IMR-90 (cell line): ENCODE results near the gene NARF. TPM values are rescaled to one million over a fixed set of nuclear protein-coding genes. Genes with fewer than 3 reads are reported as not detected.

Source experiments
- ATAC-seq: fragments of 200-7000 bp; cut with Tn5 transposase; 2 replicates; pipeline ENCODE4 v1.9.1; 2020; ENCODE audit warnings: low read depth, mild to moderate bottlenecking, moderate library complexity
- BruUV-seq: library from RNA; stranded (reverse); fragments of 400-500 nt; replicated peaks from 2 replicates; lab custom pipeline; 2021; lab: Mats Ljungman, UMichigan
- CTCF ChIA-PET: fragments of 300-600 bp; formaldehyde crosslinking; extraction: SDS; loops from one replicate; lab custom pipeline; 2021; ENCODE audit warnings: antibody characterized with exemption; lab: Yijun Ruan, JAX
- POLR2A ChIA-PET: fragments of 300-600 bp; sonication (Branson Sonifier 250); formaldehyde crosslinking; loops from one replicate; lab custom pipeline; 2022; ENCODE audit warnings: antibody characterized with exemption; ENCODE audit not compliant: unreplicated experiment; lab: Charles Lee
- DNase-seq: peaks from one replicate; pipeline ENCODE4 v3.0.0; 2013
- H2AFZ ChIP-seq: replicated peaks from 2 replicates; pipeline ENCODE3; 2013; ENCODE audit warnings: low read length, mild to moderate bottlenecking; ENCODE audit not compliant: poor library complexity
- H2AK5ac ChIP-seq: 2 replicates; pipeline ENCODE4 v1.6.1; 2013; ENCODE audit warnings: low read depth, low read length, inconsistent platforms
- H2AK9ac ChIP-seq: replicated peaks from 2 replicates; pipeline ENCODE3; 2013; ENCODE audit warnings: mild to moderate bottlenecking, low read depth, low read length, moderate library complexity; ENCODE audit not compliant: poor library complexity
- H2BK120ac ChIP-seq: 2 replicates; pipeline ENCODE4 v1.6.1; 2013; ENCODE audit warnings: low read depth, low read length, inconsistent platforms
- H2BK15ac ChIP-seq: 3 replicates; pipeline ENCODE4 v1.6.1; 2013; ENCODE audit warnings: low read depth, low read length, inconsistent platforms
- H2BK20ac ChIP-seq: 2 replicates; pipeline ENCODE4 v1.6.1; 2013; ENCODE audit warnings: low read depth, mild to moderate bottlenecking, inconsistent platforms, low read length, moderate library complexity
- H2BK5ac ChIP-seq: 2 replicates; pipeline ENCODE4 v1.6.1; 2013; ENCODE audit warnings: mild to moderate bottlenecking, low read depth, low read length, inconsistent platforms; ENCODE audit not compliant: poor library complexity, severe bottlenecking
- H3K14ac ChIP-seq: replicated peaks from 2 replicates; pipeline ENCODE4 v1.6.1; 2013; ENCODE audit warnings: low read depth, low read length, inconsistent platforms
- H3K18ac ChIP-seq: 2 replicates; pipeline ENCODE4 v1.6.1; 2013; ENCODE audit warnings: low read depth, low read length, control low read depth
- H3K23ac ChIP-seq: 2 replicates; pipeline ENCODE4 v1.6.1; 2013; ENCODE audit warnings: low read depth, low read length, inconsistent platforms
- H3K27ac ChIP-seq: 2 replicates; pipeline ENCODE4 v1.5.1; 2013; ENCODE audit warnings: mild to moderate bottlenecking, control low read depth, low read length; ENCODE audit not compliant: insufficient read depth
- H3K27me3 ChIP-seq: 2 replicates; pipeline ENCODE4 v1.6.1; 2013; ENCODE audit warnings: low read length; ENCODE audit not compliant: control insufficient read depth, insufficient read depth
- H3K36me3 ChIP-seq: 2 replicates; pipeline ENCODE4 v1.6.1; 2013; ENCODE audit warnings: low read length, mixed read lengths; ENCODE audit not compliant: control insufficient read depth, insufficient read depth
- H3K4ac ChIP-seq: 2 replicates; pipeline ENCODE4 v1.6.1; 2013; ENCODE audit warnings: low read depth, low read length, inconsistent platforms
- H3K4me1 ChIP-seq: 2 replicates; pipeline ENCODE4 v1.6.1; 2013; ENCODE audit warnings: low read length, mixed read lengths; ENCODE audit not compliant: control insufficient read depth, insufficient read depth
- H3K4me2 ChIP-seq: 2 replicates; pipeline ENCODE4 v1.6.1; 2013; ENCODE audit warnings: low read depth, mild to moderate bottlenecking, control low read depth, low read length, moderate library complexity
- H3K4me3 ChIP-seq: 2 replicates; pipeline ENCODE4 v1.5.1; 2013; ENCODE audit warnings: low read depth, mild to moderate bottlenecking, control low read depth, low read length, moderate library complexity; ENCODE audit not compliant: insufficient read depth
- H3K56ac ChIP-seq: 2 replicates; pipeline ENCODE4 v1.6.1; 2013; ENCODE audit warnings: low read length, inconsistent platforms; ENCODE audit not compliant: insufficient read depth; ENCODE audit errors: extremely low read depth
- H3K79me1 ChIP-seq, 2 experiments: 2 replicates each; pipeline ENCODE4 v1.6.1; 2013; ENCODE audit warnings: low read length in 2 of 2, inconsistent platforms in 1 of 2, low read depth in 1 of 2
- H3K9ac ChIP-seq: 2 replicates; pipeline ENCODE4 v1.6.1; 2013; ENCODE audit warnings: low read depth, low read length, control low read depth
- H3K9me1 ChIP-seq: 2 replicates; pipeline ENCODE4 v1.6.1; 2013; ENCODE audit warnings: low read length, inconsistent platforms; ENCODE audit not compliant: insufficient read depth
- H3K9me3 ChIP-seq: 2 replicates; pipeline ENCODE4 v1.6.1; 2013; ENCODE audit warnings: low read length; ENCODE audit not compliant: control insufficient read depth, insufficient read depth
- H4K20me1 ChIP-seq: 2 replicates; pipeline ENCODE4 v1.6.1; 2013; ENCODE audit warnings: low read length, inconsistent platforms; ENCODE audit not compliant: insufficient read depth
- H4K5ac ChIP-seq: 2 replicates; pipeline ENCODE4 v1.6.1; 2013; ENCODE audit warnings: mild to moderate bottlenecking, low read depth, low read length, control low read depth
- H4K8ac ChIP-seq, 2 experiments: 2 replicates each; pipeline ENCODE4 v1.6.1; 2013; ENCODE audit warnings: low read depth in 2 of 2, low read length in 2 of 2, control low read depth in 1 of 2, inconsistent platforms in 1 of 2
- H4K91ac ChIP-seq: 2 replicates; pipeline ENCODE4 v1.6.1; 2013; ENCODE audit warnings: low read depth, low read length, inconsistent platforms; ENCODE audit not compliant: insufficient read depth
- BHLHE40 ChIP-seq: fragments of 150-350 bp; IDR thresholded peaks from 2 replicates; pipeline ENCODE4 v1.6.1; 2016; ENCODE audit warnings: mild to moderate bottlenecking, low read depth, low read length
- CEBPB ChIP-seq: IDR thresholded peaks from 2 replicates; pipeline ENCODE4 v1.6.1; 2012; ENCODE audit warnings: low read depth, low read length, improper control_type of control experiment
- CHD1 ChIP-seq: IDR thresholded peaks from 2 replicates; pipeline ENCODE4 v1.6.1; 2012; ENCODE audit warnings: low read depth, low read length, improper control_type of control experiment
- FOS ChIP-seq: fragments of 150-350 bp; IDR thresholded peaks from 2 replicates; pipeline ENCODE4 v1.6.1; 2016; ENCODE audit warnings: low read depth, low read length
- MAFK ChIP-seq: IDR thresholded peaks from 2 replicates; pipeline ENCODE4 v1.6.1; 2012; ENCODE audit warnings: low read depth, low read length, improper control_type of control experiment
- MAZ ChIP-seq: IDR thresholded peaks from 2 replicates; pipeline ENCODE4 v1.6.1; 2012; ENCODE audit warnings: low read depth, mild to moderate bottlenecking, low read length, improper control_type of control experiment, moderate library complexity, borderline replicate concordance
- MXI1 ChIP-seq: IDR thresholded peaks from 2 replicates; pipeline ENCODE4 v1.6.1; 2012; ENCODE audit warnings: low read depth, mild to moderate bottlenecking, low read length, moderate library complexity, borderline replicate concordance
- NFE2L2 ChIP-seq: fragments of 150-350 bp; IDR thresholded peaks from 2 replicates; pipeline ENCODE4 v1.6.1; 2016; ENCODE audit warnings: low read depth, mild to moderate bottlenecking, low read length
- POLR2A ChIP-seq: IDR thresholded peaks from 2 replicates; pipeline ENCODE4 v1.6.1; 2012; ENCODE audit warnings: mild to moderate bottlenecking, low read depth, low read length
- RAD21 ChIP-seq: IDR thresholded peaks from 2 replicates; pipeline ENCODE4 v1.6.1; 2012; ENCODE audit warnings: low read length, improper control_type of control experiment
- RCOR1 ChIP-seq: IDR thresholded peaks from 2 replicates; pipeline ENCODE4 v1.6.1; 2012; ENCODE audit warnings: mild to moderate bottlenecking, low read length, improper control_type of control experiment; ENCODE audit not compliant: insufficient replicate concordance
- RFX5 ChIP-seq: IDR thresholded peaks from 2 replicates; pipeline ENCODE4 v1.8.0; 2012; ENCODE audit warnings: low read depth, mild to moderate bottlenecking, low read length, moderate library complexity
- SMC3 ChIP-seq: fragments of 150-350 bp; IDR thresholded peaks from 2 replicates; pipeline ENCODE4 v1.6.1; 2016; ENCODE audit warnings: low read depth, mild to moderate bottlenecking, antibody characterized with exemption, low read length, moderate library complexity
- WGBS, 2 experiments: methylation state at CpG; one replicate each; pipeline versions ENCODE4 v1.1.5 to v1.1.7; 2013; ENCODE audit warnings: missing lambda C conversion rate in 2 of 2; ENCODE audit not compliant: insufficient read length in 1 of 2; ENCODE audit errors: extremely low coverage in 2 of 2; 5-methylcytosine and 5-hydroxymethylcytosine counted together
- dilution Hi-C: fragments of 300-500 bp; cut with HindIII; formaldehyde crosslinking; loops from one replicate; pipeline ENCODE4 v1.14.3; 2018; ENCODE audit warnings: low sequenced_read_pairs; ENCODE audit not compliant: unreplicated experiment
- in situ Hi-C: fragments of 300-500 bp; cut with MboI; formaldehyde crosslinking; loops from 3 replicates; pipeline ENCODE4 v1.14.3; 2019; ENCODE audit warnings: low sequenced_read_pairs, inconsistent platforms, mixed read lengths
- intact Hi-C: fragments of 100-400 bp; cut with micrococcal nuclease; formaldehyde crosslinking; loops from 2 replicates; pipeline ENCODE4 v1.10.0; 2022
- polyA plus RNA-seq, 3 experiments: library from polyadenylated mRNA; depleted of rRNA; stranded (reverse); fragments of >200 nt; gene quantifications; 2 replicates each; pipeline ENCODE4 v1.2.3, GENCODE V29; 2012; ENCODE audit warnings: low replicate concordance in 1 of 3
- total RNA-seq: library from RNA; depleted of rRNA; stranded (reverse); fragments of >200 nt; gene quantifications from 2 replicates; pipeline ENCODE4 v1.2.3, GENCODE V29; 2012
- TF ChIP-seq, protein P1 (sequence below): fragments of 150-350 bp; IDR thresholded peaks from 2 replicates; pipeline ENCODE4 v1.6.1; 2016; ENCODE audit warnings: low read depth, mild to moderate bottlenecking, low read length, moderate library complexity, borderline replicate concordance
- TF ChIP-seq, protein P2 (sequence below): fragments of 150-350 bp; IDR thresholded peaks from 2 replicates; pipeline ENCODE4 v1.6.1; 2017; ENCODE audit warnings: mild to moderate bottlenecking, antibody characterized with exemption, low read length, low read depth
- TF ChIP-seq, protein P3 (sequence below): conservative IDR thresholded peaks from 2 replicates; pipeline ENCODE4 v1.5.1; 2012; ENCODE audit warnings: mild to moderate bottlenecking, low read depth, low read length, improper control_type of control experiment

The NARF gene
- total and polyA plus RNA-seq, 2 of the 4 experiments (the other 2 are of a cell fraction), result 83.7 to 94.8 TPM

DNA sequence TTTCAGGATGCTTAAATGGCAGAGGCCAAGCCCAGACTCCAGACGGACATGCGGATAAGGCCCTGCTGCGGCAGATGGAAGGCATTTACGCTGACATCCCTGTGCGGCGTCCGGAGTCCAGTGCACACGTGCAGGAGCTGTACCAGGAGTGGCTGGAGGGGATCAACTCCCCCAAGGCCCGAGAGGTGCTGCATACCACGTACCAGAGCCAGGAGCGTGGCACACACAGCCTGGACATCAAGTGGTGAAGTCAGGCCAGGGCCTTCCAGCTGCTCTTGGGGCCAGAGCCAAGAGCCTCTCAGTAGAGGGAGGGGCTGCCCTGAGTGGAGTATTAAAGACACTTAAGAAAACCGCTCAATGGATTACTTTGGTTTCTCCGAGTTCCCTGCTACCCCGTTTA lies 29.4 kb downstream of the NARF start:
- H4K5ac ChIP-seq, result no peak overlapping the region
- no peak for TF ChIP-seq CEBPB
- no peak for TF ChIP-seq SMC3
- TF ChIP-seq RAD21, result no peak
- TF ChIP-seq BHLHE40, result no peak
- no peak for TF ChIP-seq POLR2A
- TF ChIP-seq, protein P1, sequence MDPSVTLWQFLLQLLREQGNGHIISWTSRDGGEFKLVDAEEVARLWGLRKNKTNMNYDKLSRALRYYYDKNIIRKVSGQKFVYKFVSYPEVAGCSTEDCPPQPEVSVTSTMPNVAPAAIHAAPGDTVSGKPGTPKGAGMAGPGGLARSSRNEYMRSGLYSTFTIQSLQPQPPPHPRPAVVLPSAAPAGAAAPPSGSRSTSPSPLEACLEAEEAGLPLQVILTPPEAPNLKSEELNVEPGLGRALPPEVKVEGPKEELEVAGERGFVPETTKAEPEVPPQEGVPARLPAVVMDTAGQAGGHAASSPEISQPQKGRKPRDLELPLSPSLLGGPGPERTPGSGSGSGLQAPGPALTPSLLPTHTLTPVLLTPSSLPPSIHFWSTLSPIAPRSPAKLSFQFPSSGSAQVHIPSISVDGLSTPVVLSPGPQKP, result no peak
- no peak for TF ChIP-seq MAFK
- no peak for TF ChIP-seq MAZ
- TF ChIP-seq FOS, result no peak
- TF ChIP-seq, protein P2, sequence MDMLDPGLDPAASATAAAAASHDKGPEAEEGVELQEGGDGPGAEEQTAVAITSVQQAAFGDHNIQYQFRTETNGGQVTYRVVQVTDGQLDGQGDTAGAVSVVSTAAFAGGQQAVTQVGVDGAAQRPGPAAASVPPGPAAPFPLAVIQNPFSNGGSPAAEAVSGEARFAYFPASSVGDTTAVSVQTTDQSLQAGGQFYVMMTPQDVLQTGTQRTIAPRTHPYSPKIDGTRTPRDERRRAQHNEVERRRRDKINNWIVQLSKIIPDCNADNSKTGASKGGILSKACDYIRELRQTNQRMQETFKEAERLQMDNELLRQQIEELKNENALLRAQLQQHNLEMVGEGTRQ, result no peak
- TF ChIP-seq CHD1, result no peak
- no peak for TF ChIP-seq RFX5
- TF ChIP-seq NFE2L2, result no peak
- TF ChIP-seq, protein P3, sequence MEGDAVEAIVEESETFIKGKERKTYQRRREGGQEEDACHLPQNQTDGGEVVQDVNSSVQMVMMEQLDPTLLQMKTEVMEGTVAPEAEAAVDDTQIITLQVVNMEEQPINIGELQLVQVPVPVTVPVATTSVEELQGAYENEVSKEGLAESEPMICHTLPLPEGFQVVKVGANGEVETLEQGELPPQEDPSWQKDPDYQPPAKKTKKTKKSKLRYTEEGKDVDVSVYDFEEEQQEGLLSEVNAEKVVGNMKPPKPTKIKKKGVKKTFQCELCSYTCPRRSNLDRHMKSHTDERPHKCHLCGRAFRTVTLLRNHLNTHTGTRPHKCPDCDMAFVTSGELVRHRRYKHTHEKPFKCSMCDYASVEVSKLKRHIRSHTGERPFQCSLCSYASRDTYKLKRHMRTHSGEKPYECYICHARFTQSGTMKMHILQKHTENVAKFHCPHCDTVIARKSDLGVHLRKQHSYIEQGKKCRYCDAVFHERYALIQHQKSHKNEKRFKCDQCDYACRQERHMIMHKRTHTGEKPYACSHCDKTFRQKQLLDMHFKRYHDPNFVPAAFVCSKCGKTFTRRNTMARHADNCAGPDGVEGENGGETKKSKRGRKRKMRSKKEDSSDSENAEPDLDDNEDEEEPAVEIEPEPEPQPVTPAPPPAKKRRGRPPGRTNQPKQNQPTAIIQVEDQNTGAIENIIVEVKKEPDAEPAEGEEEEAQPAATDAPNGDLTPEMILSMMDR, result no peak
- TF ChIP-seq MXI1, result no peak
- TF ChIP-seq RCOR1, result no peak
- H4K91ac ChIP-seq, result no peak overlapping the region
- no peak overlapping the region for H3K18ac ChIP-seq
- H3K4me2 ChIP-seq, result no peak overlapping the region
- H3K79me1 ChIP-seq, result peaks cover 0 to under 1% of the 10 kb centered on the region in 2 experiments; a peak in 1 of 4 replicates
- no peak overlapping the region for H2AFZ ChIP-seq
- no TSS peak for BruUV-seq
- H3K9me1 ChIP-seq, result peaks cover 2% of the 10 kb centered on the region; the same call in 1 of the 2 replicates
- no peaks in the 10 kb centered on the region for H3K27me3 ChIP-seq
- H3K36me3 ChIP-seq, result peaks cover 42% of the 10 kb centered on the region
- no peak for DNase-seq
- no peak overlapping the region for H3K9ac ChIP-seq
- CTCF ChIA-PET, result no interaction called here
- no peak overlapping the region for H2AK5ac ChIP-seq
- H3K23ac ChIP-seq, result no peak overlapping the region
- dilution Hi-C loops (no loop called here), intact Hi-C loops (no loop called here), in situ Hi-C loops (no loop called here)
- POLR2A ChIA-PET, result no interaction called here
- no peak overlapping the region for H3K56ac ChIP-seq
- H3K4me1 ChIP-seq, result peaks cover 3% of the 10 kb centered on the region
- 68% methylated on average over 7 of the region's 14 CpGs; no CpG with 5 or more reads in 1 of the 2 experiments for WGBS, 2 experiments
- no peak for ATAC-seq
- H4K20me1 ChIP-seq, result peaks cover 2% of the 10 kb centered on the region; the same call in 1 of the 2 replicates
- H3K27ac ChIP-seq, result no peak overlapping the region
- no peak overlapping the region for H2AK9ac ChIP-seq
- no peak overlapping the region for H2BK20ac ChIP-seq
- no peak overlapping the region for H3K4me3 ChIP-seq
- no peak overlapping the region for H3K4ac ChIP-seq
- no peak overlapping the region for H4K8ac ChIP-seq
- H2BK5ac ChIP-seq, result no peak overlapping the region
- no peak overlapping the region for H3K14ac ChIP-seq
- H3K9me3 ChIP-seq, result no peaks in the 10 kb centered on the region
- no peak overlapping the region for H2BK15ac ChIP-seq
- H2BK120ac ChIP-seq, result no peak overlapping the region
